HUES48 (cell line): Measurements from ENCODE around the gene HOXB4.

ENCODE experiments used
- H3K27ac ChIP-seq: one replicate; pipeline ENCODE4 v1.7.0; 2013; ENCODE audit warnings: low read depth, low read length, inconsistent platforms
- H3K27me3 ChIP-seq: 2 replicates; pipeline ENCODE4 v1.6.1; 2013; ENCODE audit warnings: mild to moderate bottlenecking, low read length; ENCODE audit not compliant: control insufficient read depth, insufficient read depth
- H3K36me3 ChIP-seq: 2 replicates; pipeline ENCODE4 v1.6.1; 2013; ENCODE audit warnings: low read length; ENCODE audit not compliant: control insufficient read depth, insufficient read depth
- H3K4me1 ChIP-seq: 2 replicates; pipeline ENCODE4 v1.6.1; 2013; ENCODE audit warnings: mild to moderate bottlenecking, low read length; ENCODE audit not compliant: control insufficient read depth, insufficient read depth
- H3K4me3 ChIP-seq: 2 replicates; pipeline ENCODE4 v1.5.1; 2013; ENCODE audit warnings: mild to moderate bottlenecking, low read depth, low read length
- H3K9ac ChIP-seq: 2 replicates; pipeline ENCODE4 v1.6.1; 2013; ENCODE audit warnings: mild to moderate bottlenecking, low read depth, low read length, moderate library complexity
- H3K9me3 ChIP-seq: 2 replicates; pipeline ENCODE4 v1.6.1; 2013; ENCODE audit warnings: low read length; ENCODE audit not compliant: control insufficient read depth, insufficient read depth

HOXB4 gene

GRCh38 chr17:48567209-48567608 is 10.9 kb downstream of the HOXB4 start:
- Histone ChIP-seq H3K27ac (no peak overlapping the region), H3K9me3 (peaks cover 3% of the 10 kb centered on the region; the same call in 1 of the 2 replicates), H3K4me1 (peaks cover 17% of the 10 kb centered on the region; the same call in 1 of the 2 replicates), H3K9ac (no peak overlapping the region), H3K36me3 (no peaks in the 10 kb centered on the region), H3K27me3 (peaks cover 100% of the 10 kb centered on the region), H3K4me3 (no peak overlapping the region)

- Histone ChIP-seq H3K27me3 (peaks cover 100% of the 10 kb centered on the region), H3K4me3 (no peak overlapping the region), H3K4me1 (peaks cover 17% of the 10 kb centered on the region; the same call in 1 of the 2 replicates), H3K9ac (no peak overlapping the region), H3K36me3 (no peaks in the 10 kb centered on the region), H3K27ac (no peak overlapping the region), H3K9me3 (peaks cover 3% of the 10 kb centered on the region; the same call in 1 of the 2 replicates)
Measured at GRCh38 chr17:48566717-48567116, 11.4 kb downstream of the HOXB4 start.

- Histone ChIP-seq H3K9me3 (peaks cover 3% of the 10 kb centered on the region; the same call in 1 of the 2 replicates), H3K9ac (no peak overlapping the region), H3K4me3 (no peak overlapping the region), H3K36me3 (no peaks in the 10 kb centered on the region), H3K27me3 (peaks cover 100% of the 10 kb centered on the region), H3K4me1 (peaks cover 17% of the 10 kb centered on the region; the same call in 1 of the 2 replicates), H3K27ac (no peak overlapping the region)
Measured at GRCh38 chr17:48565925-48566710, 12.0 kb downstream of the HOXB4 start.

GRCh38 chr17:48565022-48565554 is 13.1 kb downstream of the HOXB4 start:
- Histone ChIP-seq H3K27ac (no peak overlapping the region), H3K36me3 (no peaks in the 10 kb centered on the region), H3K9me3 (peaks cover 3% of the 10 kb centered on the region; the same call in 1 of the 2 replicates), H3K9ac (no peak overlapping the region), H3K4me3 (no peak overlapping the region), H3K4me1 (peaks cover 12% of the 10 kb centered on the region; the same call in 1 of the 2 replicates), H3K27me3 (peaks cover 100% of the 10 kb centered on the region)

- Histone ChIP-seq H3K4me3 (0 out of 2 replicates have a peak overlapping the region, but pooled peaks have one; percentile 28), H3K4me1 (peaks cover 13% of the 10 kb centered on the region; the same call in 1 of the 2 replicates), H3K36me3 (no peaks in the 10 kb centered on the region), H3K9me3 (peaks cover 3% of the 10 kb centered on the region; the same call in 1 of the 2 replicates), H3K27ac (no peak overlapping the region), H3K27me3 (peaks cover 100% of the 10 kb centered on the region), H3K9ac (no peak overlapping the region)
Measured at GRCh38 chr17:48564188-48565021, 13.7 kb downstream of the HOXB4 start.

- Histone ChIP-seq H3K36me3 (no peaks in the 10 kb centered on the region), H3K9ac (no peak overlapping the region), H3K27me3 (peaks cover 100% of the 10 kb centered on the region), H3K27ac (no peak overlapping the region), H3K9me3 (peaks cover 3% of the 10 kb centered on the region; the same call in 1 of the 2 replicates), H3K4me3 (no peak overlapping the region), H3K4me1 (peaks cover 16% of the 10 kb centered on the region; the same call in 1 of the 2 replicates)
Measured at GRCh38 chr17:48563867-48564187, 14.3 kb downstream of the HOXB4 start.

DNA sequence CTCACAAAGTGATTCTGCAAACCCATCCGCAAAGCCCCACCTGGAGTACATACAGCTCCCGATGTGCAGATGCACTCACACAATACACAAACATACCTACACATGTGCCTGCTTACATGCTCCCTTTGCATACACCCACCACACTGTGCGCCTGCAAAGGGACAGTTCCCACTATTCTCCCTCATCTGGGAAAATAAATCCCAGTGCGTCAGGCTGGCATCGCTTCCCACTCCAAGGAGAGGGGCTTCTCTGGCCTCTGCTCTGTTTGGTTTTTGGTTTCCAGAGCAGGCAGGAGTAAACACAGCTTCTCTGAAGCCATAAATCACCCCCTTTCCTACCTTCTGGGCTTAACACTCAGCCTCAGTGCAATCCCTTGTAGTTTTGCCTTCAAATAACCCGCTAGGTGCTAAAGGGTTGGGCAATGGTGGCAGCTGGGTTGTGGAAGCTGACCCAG is 14.7 kb downstream of the HOXB4 start:
- no peak overlapping the region for H3K4me3 ChIP-seq

DNA sequence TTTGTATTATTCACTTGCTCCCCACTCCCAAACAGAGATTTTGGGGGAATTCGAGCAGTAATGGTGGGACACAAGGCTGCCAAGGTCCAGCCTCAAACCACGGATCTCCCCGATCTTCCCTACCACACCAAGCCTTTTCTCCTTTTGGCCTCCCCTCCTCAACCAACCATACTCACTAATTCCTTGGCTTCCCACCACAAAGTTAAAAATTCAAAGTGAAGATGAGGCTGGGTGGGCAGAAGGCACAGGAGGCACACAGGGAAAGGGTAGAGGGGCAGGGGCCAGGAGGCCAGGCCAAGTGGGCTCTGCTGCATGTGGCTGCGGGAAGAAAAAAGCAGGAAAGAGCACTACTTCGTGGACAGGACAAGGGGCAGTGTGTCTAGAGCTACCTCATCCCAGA is 15.2 kb downstream of the HOXB4 start:
- H3K27me3 ChIP-seq, result peaks cover 100% of the 10 kb centered on the region
- H3K27ac ChIP-seq, result no peak overlapping the region
- H3K9ac ChIP-seq, result no peak overlapping the region
- peaks cover 15% of the 10 kb centered on the region; the same call in 1 of the 2 replicates for H3K4me1 ChIP-seq
- H3K36me3 ChIP-seq, result no peaks in the 10 kb centered on the region
- peaks cover 3% of the 10 kb centered on the region; the same call in 1 of the 2 replicates for H3K9me3 ChIP-seq
- H3K4me3 ChIP-seq, result no peak overlapping the region

More for the DNA sequence above, 14.7 kb downstream of the HOXB4 start:
- Histone ChIP-seq H3K27ac (no peak overlapping the region), H3K9me3 (peaks cover 3% of the 10 kb centered on the region; the same call in 1 of the 2 replicates), H3K4me1 (peaks cover 16% of the 10 kb centered on the region; the same call in 1 of the 2 replicates), H3K27me3 (peaks cover 100% of the 10 kb centered on the region), H3K36me3 (no peaks in the 10 kb centered on the region), H3K9ac (no peak overlapping the region)

DNA sequence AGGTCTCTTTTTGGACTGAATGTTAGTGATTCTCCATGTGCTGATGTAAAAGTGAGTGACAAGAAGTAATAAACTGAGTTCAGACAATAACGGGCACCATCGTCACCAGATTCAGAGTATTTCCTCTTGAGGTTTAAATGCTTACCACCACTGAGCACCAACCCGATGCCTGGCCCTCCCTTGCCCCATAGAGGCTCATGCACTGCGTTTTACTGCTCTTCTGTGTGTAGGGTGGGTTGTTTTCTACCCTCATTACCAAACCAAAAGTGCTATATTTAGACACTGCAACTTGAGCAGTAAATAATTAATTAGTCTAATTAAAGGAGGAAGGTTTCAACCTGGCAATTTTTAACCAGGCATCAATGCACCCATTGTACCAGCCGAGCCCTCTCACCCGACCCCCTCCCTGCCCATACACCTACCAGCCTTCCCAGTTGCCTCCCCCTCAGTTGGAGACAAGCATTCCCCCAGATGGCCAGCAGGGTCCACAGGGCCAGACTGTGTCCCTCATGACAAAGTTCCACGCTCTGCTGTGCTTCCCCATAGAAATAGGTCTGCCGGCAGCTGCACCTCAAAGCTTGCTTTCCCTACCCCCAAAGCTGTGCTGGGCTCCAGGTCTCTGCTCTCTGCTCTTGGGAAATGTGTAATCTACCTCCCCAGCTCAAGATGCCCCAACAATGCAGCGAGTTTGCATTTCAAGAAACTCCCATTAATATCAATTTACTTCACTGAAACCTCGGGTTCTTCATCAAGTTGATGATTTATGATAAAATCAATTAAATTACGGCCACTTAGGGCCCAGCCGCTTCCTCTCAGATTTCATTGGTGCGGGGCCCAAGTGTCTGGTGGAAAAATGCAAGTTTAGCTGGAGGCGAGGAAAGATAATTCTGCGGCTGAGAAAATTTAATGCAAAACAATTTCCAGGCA is 16.0 kb downstream of the HOXB4 start:
- no peak overlapping the region for H3K9ac ChIP-seq
- no peaks in the 10 kb centered on the region for H3K36me3 ChIP-seq
- H3K9me3 ChIP-seq, result peaks cover 3% of the 10 kb centered on the region; the same call in 1 of the 2 replicates
- peaks cover 7% of the 10 kb centered on the region; the same call in 1 of the 2 replicates for H3K4me1 ChIP-seq
- H3K4me3 ChIP-seq, result no peak overlapping the region
- H3K27ac ChIP-seq, result no peak overlapping the region
- H3K27me3 ChIP-seq, result peaks cover 100% of the 10 kb centered on the region
